Upper lobe of left lung (tissue), 6 donors: Measurements from ENCODE around the gene METRN. TPM values are rescaled to one million over a fixed set of nuclear protein-coding genes. Genes with fewer than 3 reads are reported as not detected.

ENCODE experiments used
- ATAC-seq, 2 donors: fragments of 200-7000 bp; cut with Tn5 transposase; one replicate each; pipeline ENCODE4 v1.9.1; 2022; ENCODE audit warnings: mild to moderate bottlenecking in 2 of 2, moderate library complexity in 2 of 2; ENCODE audit not compliant: low FRiP score in 2 of 2
- DNase-seq, 2 donors: peaks; one replicate each; pipeline ENCODE4 v3.0.0-alpha.2; 2019 to 2020
- H3K27ac ChIP-seq, 4 donors: fragments of 200-600 bp; sonication (generic); one replicate each; pipeline ENCODE4 v1.5.1; 2016 to 2019
- H3K27me3 ChIP-seq, 4 donors: fragments of 200-600 bp; sonication (generic); one replicate each; pipeline ENCODE4 v1.5.1; 2017 to 2019
- H3K36me3 ChIP-seq, 4 donors: fragments of 200-600 bp; sonication (generic); one replicate each; pipeline ENCODE4 v1.5.1; 2016 to 2019
- H3K4me1 ChIP-seq, 4 donors: fragments of 200-600 bp; sonication (generic); one replicate each; pipeline ENCODE4 v1.5.1; 2018 to 2019
- H3K4me3 ChIP-seq, 4 donors: fragments of 200-600 bp; sonication (generic); one replicate each; pipeline ENCODE4 v1.5.1; 2017 to 2019; ENCODE audit warnings: mild to moderate bottlenecking in 2 of 4, moderate library complexity in 1 of 4
- H3K9me3 ChIP-seq, 4 donors: fragments of 200-600 bp; sonication (generic); one replicate each; pipeline ENCODE4 v1.5.1; 2018 to 2019
- EP300 ChIP-seq, 4 donors: sonication (generic); formaldehyde crosslinking; IDR thresholded peaks; one replicate each; pipeline ENCODE4 v1.5.1; 2017; ENCODE audit warnings: antibody characterized with exemption in 4 of 4, control low read depth in 2 of 4
- POLR2A ChIP-seq, 4 donors: fragments of 450-650 bp; IDR thresholded peaks; one replicate each; pipeline ENCODE4 v1.5.1; 2016 to 2017; ENCODE audit warnings: antibody characterized with exemption in 4 of 4, mild to moderate bottlenecking in 2 of 4
- POLR2AphosphoS5 ChIP-seq, 2 donors: sonication (generic); formaldehyde crosslinking; IDR thresholded peaks; one replicate each; pipeline ENCODE4 v1.5.1; 2017; ENCODE audit warnings: antibody characterized with exemption in 2 of 2
- WGBS, 2 donors: methylation state at CpG; one replicate each; pipeline ENCODE4 v1.1.5; 2017 to 2018; 5-methylcytosine and 5-hydroxymethylcytosine counted together
- total RNA-seq, 6 donors: library from RNA; depleted of rRNA in 4 of 6; stranded (reverse); fragments of >200 nt in 4 of 6; gene quantifications; one replicate each; pipeline versions ENCODE4 v1.1.0 to v1.2.1, GENCODE V29; 2016 to 2021
- TF ChIP-seq, protein P1 (sequence below), 6 experiments: fragments of 450-650 bp in 4 of 6; fragments of 200-600 bp in 2 of 6; sonication (generic) in 2 of 6; IDR thresholded peaks; one replicate each; pipeline ENCODE4 v1.5.1; 2016 to 2019; ENCODE audit warnings: antibody characterized with exemption in 6 of 6
- donor health status: DM: no; HTN: no; CAD: no; lungs with moderate emphysema.
- donor health status: DM: no; HTN: yes; CAD: no; lungs with severe emphysema.

Gene METRN
- total RNA-seq, 6 donors from 2014 or later, result 22.0 to 56.0 (median 40.8) TPM

DNA sequence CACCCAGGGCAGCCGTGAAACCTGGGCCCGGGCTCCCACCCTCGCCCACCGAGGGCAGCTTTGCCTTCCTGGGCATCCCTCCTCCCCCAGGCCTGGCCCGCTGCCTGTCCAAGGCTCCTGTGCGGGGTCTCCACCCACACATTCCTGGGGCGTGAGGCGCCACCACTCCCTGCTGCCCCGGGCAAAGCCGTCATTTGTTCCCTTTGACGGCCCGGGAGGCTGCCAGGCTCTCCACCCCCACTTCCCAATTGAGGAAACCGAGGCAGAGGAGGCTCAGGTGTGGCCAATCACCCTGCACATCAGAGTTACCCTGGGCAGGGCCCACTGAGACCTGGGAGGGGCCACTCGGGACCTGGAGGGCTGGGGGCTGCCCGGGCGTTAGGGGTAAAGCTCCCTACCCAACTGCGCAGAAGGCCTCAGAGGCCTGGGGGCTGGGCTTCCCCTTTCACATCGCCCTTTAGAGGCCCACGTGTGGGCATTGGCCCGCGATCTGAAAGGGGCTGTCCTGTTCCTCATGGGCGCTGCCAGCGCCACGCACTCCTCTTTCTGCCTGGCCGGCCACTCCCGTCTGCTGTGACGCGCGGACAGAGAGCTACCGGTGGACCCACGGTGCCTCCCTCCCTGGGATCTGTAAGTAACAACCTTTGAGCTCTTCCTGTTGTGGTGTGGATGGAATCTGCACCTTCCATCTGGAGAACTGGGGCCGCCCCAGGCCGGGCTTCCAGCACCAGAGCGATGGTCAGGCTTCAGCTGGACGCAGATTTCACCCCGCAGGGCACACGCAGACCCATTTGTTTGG is 45.8 kb downstream of the METRN start, which contains the start of gene MSLN:
Gene MSLN (plus strand): TSS at position 190 of the 799 bp plus-strand sequence. CDS start 1,947 bp downstream, outside the sequence.
- Histone ChIP-seq H3K27me3 (no peaks in the 10 kb centered on the region), H3K27ac (peak within 1 kb of the TSS; percentile 71 to 79 (median 76)), H3K4me1 (peaks cover 0 to 15% (median 11%) of the 10 kb centered on the region in 4 donors), H3K36me3 (no peaks in the 10 kb centered on the region), H3K9me3 (no peaks in the 10 kb centered on the region), H3K4me3 (peak within 1 kb of the TSS in 2 of 4 donors; percentile 32 to 36)
- ATAC-seq, result peak; percentile 36 to 66
- WGBS, 2 donors, result 50 to 77% methylated on average over 19 to 30 of the region's 37 CpGs
- peak; percentile 40 to 85 for DNase-seq
- TF ChIP-seq POLR2A (IDR thresholded peaks at IDR 0.05) (no peak), EP300 (IDR thresholded peaks at IDR 0.05) (no peak), POLR2AphosphoS5 (IDR thresholded peaks at IDR 0.05) (no peak)
- TF ChIP-seq, protein P1, sequence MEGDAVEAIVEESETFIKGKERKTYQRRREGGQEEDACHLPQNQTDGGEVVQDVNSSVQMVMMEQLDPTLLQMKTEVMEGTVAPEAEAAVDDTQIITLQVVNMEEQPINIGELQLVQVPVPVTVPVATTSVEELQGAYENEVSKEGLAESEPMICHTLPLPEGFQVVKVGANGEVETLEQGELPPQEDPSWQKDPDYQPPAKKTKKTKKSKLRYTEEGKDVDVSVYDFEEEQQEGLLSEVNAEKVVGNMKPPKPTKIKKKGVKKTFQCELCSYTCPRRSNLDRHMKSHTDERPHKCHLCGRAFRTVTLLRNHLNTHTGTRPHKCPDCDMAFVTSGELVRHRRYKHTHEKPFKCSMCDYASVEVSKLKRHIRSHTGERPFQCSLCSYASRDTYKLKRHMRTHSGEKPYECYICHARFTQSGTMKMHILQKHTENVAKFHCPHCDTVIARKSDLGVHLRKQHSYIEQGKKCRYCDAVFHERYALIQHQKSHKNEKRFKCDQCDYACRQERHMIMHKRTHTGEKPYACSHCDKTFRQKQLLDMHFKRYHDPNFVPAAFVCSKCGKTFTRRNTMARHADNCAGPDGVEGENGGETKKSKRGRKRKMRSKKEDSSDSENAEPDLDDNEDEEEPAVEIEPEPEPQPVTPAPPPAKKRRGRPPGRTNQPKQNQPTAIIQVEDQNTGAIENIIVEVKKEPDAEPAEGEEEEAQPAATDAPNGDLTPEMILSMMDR (IDR thresholded peaks at IDR 0.05), result no peak

GRCh38 chr16:761625-762513 is 47.0 kb downstream of the METRN start:
- peak in 1 of 4 donors; percentile 12 for TF ChIP-seq POLR2A (IDR thresholded peaks at IDR 0.05)
- TF ChIP-seq POLR2AphosphoS5 (IDR thresholded peaks at IDR 0.05), result no peak
- TF ChIP-seq EP300 (IDR thresholded peaks at IDR 0.05), result no peak
- peak in 1 of 2 donors; percentile 6 for ATAC-seq
- H3K27ac ChIP-seq, result peak overlapping the region in 3 of 4 donors; percentile 17 to 79 (median 76)
- H3K9me3 ChIP-seq, result no peaks in the 10 kb centered on the region
- DNase-seq, result peak in 1 of 2 donors; percentile 76
- WGBS, 2 donors, result 49 to 67% methylated on average over 7 to 20 of the region's 22 CpGs
- H3K27me3 ChIP-seq, result no peaks in the 10 kb centered on the region
- peak overlapping the region in 2 of 4 donors; percentile 32 to 36 for H3K4me3 ChIP-seq
- H3K4me1 ChIP-seq, result peaks cover 0 to 15% (median 11%) of the 10 kb centered on the region in 4 donors
- H3K36me3 ChIP-seq, result no peaks in the 10 kb centered on the region

DNA sequence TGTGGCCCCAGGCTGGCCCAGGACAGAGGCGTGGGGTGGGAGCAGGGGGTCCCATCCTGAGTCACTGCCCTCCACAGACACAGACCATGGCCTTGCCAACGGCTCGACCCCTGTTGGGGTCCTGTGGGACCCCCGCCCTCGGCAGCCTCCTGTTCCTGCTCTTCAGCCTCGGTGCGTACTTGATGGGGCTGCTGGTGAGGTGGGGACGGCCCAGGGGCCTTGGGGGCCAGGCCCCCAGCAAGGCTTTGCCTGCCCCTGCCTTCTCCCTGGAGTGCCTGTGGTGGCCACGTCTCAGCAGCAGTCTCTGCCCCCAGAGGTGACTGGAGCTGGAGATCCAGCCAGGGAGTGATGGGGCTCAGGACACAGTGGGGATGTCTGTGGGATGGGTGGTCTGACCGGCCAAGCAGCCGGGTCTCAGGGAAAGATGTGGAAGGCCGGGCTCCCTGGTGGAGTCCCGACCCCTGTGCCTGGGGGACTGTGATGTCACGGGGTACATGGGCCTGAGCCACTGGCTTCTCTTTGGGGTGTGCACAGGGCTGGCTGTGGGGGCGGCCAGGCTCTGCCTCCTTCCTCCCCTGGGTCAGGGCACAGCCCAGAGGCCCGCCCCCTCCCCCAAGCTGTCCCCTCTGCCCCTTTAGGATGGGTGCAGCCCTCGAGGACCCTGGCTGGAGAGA is 47.8 kb downstream of the METRN start:
- WGBS, 2 donors, result 89% methylated on average over 14 of the region's 17 CpGs; no CpG with 5 or more reads in 1 of the 2 donors
- H3K9me3 ChIP-seq, result no peaks in the 10 kb centered on the region
- ATAC-seq (no peak), DNase-seq (peak in 1 of 2 donors; percentile 79)
- no peak overlapping the region for H3K27ac ChIP-seq
- no peak for TF ChIP-seq EP300 (IDR thresholded peaks at IDR 0.05)
- TF ChIP-seq POLR2AphosphoS5 (IDR thresholded peaks at IDR 0.05), result no peak
- no peaks in the 10 kb centered on the region for H3K36me3 ChIP-seq
- no peaks in the 10 kb centered on the region for H3K27me3 ChIP-seq
- H3K4me1 ChIP-seq, result peaks cover 0 to 15% (median 11%) of the 10 kb centered on the region in 4 donors
- H3K4me3 ChIP-seq, result peak overlapping the region in 1 of 4 donors; percentile 36

- no peak overlapping the region for H3K27ac ChIP-seq
- TF ChIP-seq, protein P1 (IDR thresholded peaks at IDR 0.05), result no peak
- TF ChIP-seq POLR2AphosphoS5 (IDR thresholded peaks at IDR 0.05) (no peak), POLR2A (IDR thresholded peaks at IDR 0.05) (no peak), EP300 (IDR thresholded peaks at IDR 0.05) (no peak)
- no peaks in the 10 kb centered on the region for H3K27me3 ChIP-seq
- H3K4me1 ChIP-seq, result peaks cover 0 to 15% (median 11%) of the 10 kb centered on the region in 4 donors
- DNase-seq (peak in 1 of 2 donors; percentile 63), ATAC-seq (no peak)
- H3K36me3 ChIP-seq, result no peaks in the 10 kb centered on the region
- WGBS, 2 donors, result 81 to 86% methylated on average over 4 to 19 of the region's 21 CpGs
- H3K4me3 ChIP-seq, result no peak overlapping the region
- no peaks in the 10 kb centered on the region for H3K9me3 ChIP-seq
These were observed 48.7 kb downstream of the METRN start for GRCh38 chr16:763369-764183.
